HCT116 (cell line): ENCODE data around the gene MFRP. TPM values are rescaled to one million over a fixed set of nuclear protein-coding genes. Genes with fewer than 3 reads are reported as not detected.

Experiments
- ATAC-seq: fragments of 200-7000 bp; cut with Tn5 transposase; 2 replicates; pipeline ENCODE4 v1.9.1; 2020; ENCODE audit warnings: mild to moderate bottlenecking, moderate library complexity
- BruUV-seq: library from RNA; stranded (reverse); fragments of 400-500 nt; replicated peaks from 2 replicates; lab custom pipeline; 2021; lab: Mats Ljungman, UMichigan
- CTCF ChIA-PET: fragments of 300-600 bp; sonication (Branson Sonifier 250); formaldehyde crosslinking; loops from one replicate; lab custom pipeline; 2021; ENCODE audit warnings: antibody characterized with exemption; lab: Charles Lee
- POLR2A ChIA-PET: fragments of 300-600, 350-600 bp; sonication (Branson Sonifier 250); formaldehyde crosslinking; loops from one replicate; lab custom pipeline; 2021; ENCODE audit warnings: antibody characterized with exemption; lab: Charles Lee
- RAD21 ChIA-PET, 2 experiments: fragments of 300-600 bp; sonication (Branson Sonifier 250); formaldehyde crosslinking; loops; one replicate each; lab custom pipeline; 2023; ENCODE audit warnings: low total read pairs in 2 of 2; ENCODE audit not compliant: uncharacterized antibody in 2 of 2, unreplicated experiment in 2 of 2, low non-redundant PET in 1 of 2; lab: Charles Lee
- DNase-seq: peaks from one replicate; pipeline ENCODE4 v3.0.0-alpha.2; 2010; ENCODE audit warnings: low read depth, low spot score
- H2AFZ ChIP-seq: fragments of 200-600 bp; shearing (Covaris generic), sonication (generic); 2 replicates; pipeline ENCODE4 v1.6.1; 2017; ENCODE audit warnings: low read depth, mixed run types, mixed read lengths, antibody characterized with exemption, low read length; ENCODE audit not compliant: poor library complexity, severe bottlenecking
- H3K27ac ChIP-seq: 2 replicates; pipeline ENCODE4 v1.5.1; 2012; ENCODE audit warnings: low read depth, low read length
- H3K27me3 ChIP-seq: fragments of 200-600 bp; sonication (generic); 2 replicates; pipeline ENCODE4 v1.6.1; 2016; ENCODE audit warnings: mixed run types, low read length, mixed read lengths; ENCODE audit not compliant: insufficient read depth
- H3K36me3 ChIP-seq, 2 experiments: fragments of 200-500 bp in 1 of 2; fragments of 200-600 bp in 1 of 2; sonication (Bioruptor generic) in 1 of 2; sonication (generic) in 1 of 2; 2 replicates each; pipeline versions ENCODE4 v1.5.1 to v1.6.1; 2014 to 2016; ENCODE audit warnings: low read length in 2 of 2, inconsistent platforms in 1 of 2, mixed read lengths in 1 of 2, mixed run types in 1 of 2; ENCODE audit not compliant: insufficient read depth in 2 of 2, control insufficient read depth in 1 of 2
- H3K4me1 ChIP-seq, 2 experiments: fragments of 200-600 bp in 1 of 2; sonication (generic) in 1 of 2; 2 replicates each; pipeline versions ENCODE4 v1.5.1 to v1.6.1; 2012 to 2017; ENCODE audit warnings: low read length in 2 of 2, inconsistent platforms in 1 of 2, mild to moderate bottlenecking in 1 of 2, mixed read lengths in 1 of 2, mixed run types in 1 of 2, moderate library complexity in 1 of 2; ENCODE audit not compliant: insufficient read depth in 2 of 2, control insufficient read depth in 1 of 2
- H3K4me2 ChIP-seq: fragments of 200-600 bp; sonication (generic); 2 replicates; pipeline ENCODE4 v1.6.1; 2017; ENCODE audit warnings: mixed run types, low read length, mixed read lengths
- H3K4me3 ChIP-seq, 2 experiments: fragments of 200-600 bp in 1 of 2; sonication (generic) in 1 of 2; replicated peaks in 1 of 2; 2 replicates each; pipeline ENCODE4 v1.5.1; 2011 to 2016; ENCODE audit warnings: low read length in 2 of 2, control low read depth in 1 of 2, low read depth in 1 of 2, mild to moderate bottlenecking in 1 of 2, mixed read lengths in 1 of 2, mixed run types in 1 of 2
- H3K79me2 ChIP-seq: fragments of 200-600 bp; sonication (generic); 2 replicates; pipeline ENCODE4 v1.6.1; 2017; ENCODE audit warnings: mild to moderate bottlenecking, mixed run types, low read length, moderate library complexity, mixed read lengths; ENCODE audit not compliant: insufficient read depth
- H3K9ac ChIP-seq: fragments of 200-600 bp; sonication (generic); 2 replicates; pipeline ENCODE4 v1.6.1; 2016; ENCODE audit warnings: low read length, mixed read lengths
- H3K9me2 ChIP-seq: fragments of 200-600 bp; sonication (generic), shearing (Covaris generic); 2 replicates; pipeline ENCODE4 v1.6.1; 2017; ENCODE audit warnings: mixed run types, mild to moderate bottlenecking, moderate library complexity; ENCODE audit not compliant: insufficient read depth
- H3K9me3 ChIP-seq, 2 experiments: fragments of 200-500 bp in 1 of 2; fragments of 200-600 bp in 1 of 2; sonication (Bioruptor generic) in 1 of 2; sonication (generic) in 1 of 2; 2 replicates each; pipeline ENCODE4 v1.6.1; 2014 to 2017; ENCODE audit warnings: low read length in 2 of 2, mixed read lengths in 2 of 2, inconsistent platforms in 1 of 2, low read depth in 1 of 2, mild to moderate bottlenecking in 1 of 2, mixed run types in 1 of 2, moderate library complexity in 1 of 2; ENCODE audit not compliant: control insufficient read depth in 1 of 2, insufficient read depth in 1 of 2
- H4K20me1 ChIP-seq: fragments of 200-600 bp; sonication (generic), shearing (Covaris generic); 2 replicates; pipeline ENCODE4 v1.6.1; 2017; ENCODE audit warnings: mixed run types, mild to moderate bottlenecking, moderate library complexity; ENCODE audit not compliant: insufficient read depth
- CBX3 ChIP-seq: IDR thresholded peaks from 2 replicates; pipeline ENCODE4 v1.6.1; 2012; ENCODE audit warnings: low read depth
- CEBPB ChIP-seq: IDR thresholded peaks from 2 replicates; pipeline ENCODE4 v1.6.1; 2012; ENCODE audit warnings: low read depth
- EZH2 ChIP-seq: fragments of 200-600 bp; sonication (generic); IDR thresholded peaks from 2 replicates; pipeline ENCODE4 v1.6.1; 2017; ENCODE audit warnings: antibody characterized with exemption, mixed run types
- EZH2phosphoT487 ChIP-seq: fragments of 200-600 bp; IDR thresholded peaks from 2 replicates; pipeline ENCODE4 v1.6.1; 2018; ENCODE audit warnings: antibody characterized with exemption, borderline replicate concordance
- POLR2AphosphoS5 ChIP-seq: IDR thresholded peaks from 2 replicates; pipeline ENCODE4 v1.6.1; 2011; ENCODE audit warnings: mild to moderate bottlenecking, low read depth, low read length, moderate library complexity
- YY1 ChIP-seq: IDR thresholded peaks from 2 replicates; pipeline ENCODE4 v1.6.1; 2011; ENCODE audit warnings: low read length, low read depth, moderate library complexity, mild to moderate bottlenecking; ENCODE audit not compliant: insufficient replicate concordance; ENCODE audit errors: extremely low read depth
- intact Hi-C: fragments of 100-400 bp; cut with micrococcal nuclease; formaldehyde crosslinking; loops from 2 replicates; pipeline ENCODE4 v1.10.0; 2022
- total RNA-seq: library from RNA; stranded (reverse); gene quantifications from one replicate; pipeline ENCODE4 v1.2.1, GENCODE V29; 2021; ENCODE audit not compliant: unreplicated experiment
- TF ChIP-seq, protein P1 (sequence below), 3 experiments: fragments of 200-600 bp in 1 of 3; sonication (generic) in 1 of 3; IDR thresholded peaks in 2 of 3; conservative IDR thresholded peaks in 1 of 3; 2 replicates each; pipeline ENCODE4 v1.5.1; 2012 to 2017; ENCODE audit warnings: low read depth in 2 of 3, low read length in 2 of 3, antibody characterized with exemption in 1 of 3, borderline replicate concordance in 1 of 3, control low read depth in 1 of 3, mild to moderate bottlenecking in 1 of 3, mixed read lengths in 1 of 3, mixed run types in 1 of 3, moderate library complexity in 1 of 3; ENCODE audit not compliant: insufficient read depth in 1 of 3
- TF ChIP-seq, protein P2 (sequence below): IDR thresholded peaks from 2 replicates; pipeline ENCODE4 v1.6.1; 2011; ENCODE audit warnings: mild to moderate bottlenecking, low read length, moderate library complexity; ENCODE audit not compliant: insufficient replicate concordance; ENCODE audit errors: extremely low read depth
- TF ChIP-seq, protein P3 (sequence below): IDR thresholded peaks from 2 replicates; pipeline ENCODE4 v1.6.1; 2012

Gene MFRP
- total RNA-seq, 1 experiment from 2014 or later = not detected

DNA sequence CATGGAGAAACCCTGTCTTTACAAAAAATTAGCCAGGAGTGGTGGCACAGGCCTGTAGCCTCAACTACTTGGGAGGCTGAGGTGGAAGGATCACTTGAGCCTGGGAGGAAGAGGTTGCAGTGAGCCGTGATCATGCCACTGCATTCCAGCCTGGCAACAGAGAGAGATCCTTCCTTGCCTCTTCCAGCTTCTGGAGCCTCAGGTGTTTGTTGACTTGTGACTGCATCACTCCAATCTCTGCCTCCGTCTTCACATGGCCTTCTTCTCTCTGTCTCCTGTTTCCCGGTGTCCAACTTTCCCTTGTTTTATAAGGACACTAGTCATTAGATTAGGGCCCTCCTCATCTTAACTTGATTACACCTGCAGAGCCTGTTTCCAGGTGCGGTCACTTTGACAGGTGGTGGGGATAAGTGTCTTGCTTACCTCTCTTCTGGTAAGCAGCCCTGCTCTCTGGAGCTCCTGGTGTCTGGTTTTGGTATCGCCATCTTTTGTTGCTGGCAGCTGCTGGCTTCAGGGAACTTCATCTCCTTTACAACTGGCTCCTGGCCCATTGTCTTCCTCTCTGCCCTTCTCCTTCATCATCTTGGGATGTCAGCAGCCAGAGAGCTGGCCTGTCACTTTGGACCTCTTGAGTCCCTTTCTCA is 43.2 kb upstream of the MFRP start:
- no peaks in the 10 kb centered on the region for H3K9me2 ChIP-seq
- no peak overlapping the region for H3K4me3 ChIP-seq
- CTCF ChIA-PET = interaction anchor here (1.0 to 1.5 kb wide), 4 partner anchors 9 to 51 kb away, joined by 3 to 6 read pairs (median 3); partner anchors contain the start of gene USP2
- H2AFZ ChIP-seq = no peak overlapping the region
- TF ChIP-seq POLR2AphosphoS5 = no peak
- TF ChIP-seq, protein P1, sequence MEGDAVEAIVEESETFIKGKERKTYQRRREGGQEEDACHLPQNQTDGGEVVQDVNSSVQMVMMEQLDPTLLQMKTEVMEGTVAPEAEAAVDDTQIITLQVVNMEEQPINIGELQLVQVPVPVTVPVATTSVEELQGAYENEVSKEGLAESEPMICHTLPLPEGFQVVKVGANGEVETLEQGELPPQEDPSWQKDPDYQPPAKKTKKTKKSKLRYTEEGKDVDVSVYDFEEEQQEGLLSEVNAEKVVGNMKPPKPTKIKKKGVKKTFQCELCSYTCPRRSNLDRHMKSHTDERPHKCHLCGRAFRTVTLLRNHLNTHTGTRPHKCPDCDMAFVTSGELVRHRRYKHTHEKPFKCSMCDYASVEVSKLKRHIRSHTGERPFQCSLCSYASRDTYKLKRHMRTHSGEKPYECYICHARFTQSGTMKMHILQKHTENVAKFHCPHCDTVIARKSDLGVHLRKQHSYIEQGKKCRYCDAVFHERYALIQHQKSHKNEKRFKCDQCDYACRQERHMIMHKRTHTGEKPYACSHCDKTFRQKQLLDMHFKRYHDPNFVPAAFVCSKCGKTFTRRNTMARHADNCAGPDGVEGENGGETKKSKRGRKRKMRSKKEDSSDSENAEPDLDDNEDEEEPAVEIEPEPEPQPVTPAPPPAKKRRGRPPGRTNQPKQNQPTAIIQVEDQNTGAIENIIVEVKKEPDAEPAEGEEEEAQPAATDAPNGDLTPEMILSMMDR (IDR thresholded peaks at IDR 0.05 in 2 of 3, conservative IDR thresholded peaks at IDR 0.05 in 1 of 3; ENCODE audit: borderline replicate concordance in 1 of 3, insufficient read depth in 1 of 3, low read depth in 2 of 3, low read length in 2 of 3) = peak in 2 of 3 experiments; percentile 53 to 59; a peak in 4 of 6 replicates
- TF ChIP-seq, all 23 proteins: peak for 1
- POLR2A ChIA-PET = no interaction called here
- intact Hi-C loops = no loop called here
- Histone ChIP-seq H3K79me2 (no peaks in the 10 kb centered on the region), H3K9ac (no peak overlapping the region), H3K27me3 (no peaks in the 10 kb centered on the region), H3K9me3 (no peaks in the 10 kb centered on the region), H4K20me1 (no peaks in the 10 kb centered on the region), H3K27ac (no peak overlapping the region), H3K4me2 (no peak overlapping the region), H3K4me1 (no peaks in the 10 kb centered on the region), H3K36me3 (no peaks in the 10 kb centered on the region)
- peak; percentile 88 for ATAC-seq
- RAD21 ChIA-PET = no interaction called here
- BruUV-seq = no TSS peak
- DNase-seq = no peak

DNA sequence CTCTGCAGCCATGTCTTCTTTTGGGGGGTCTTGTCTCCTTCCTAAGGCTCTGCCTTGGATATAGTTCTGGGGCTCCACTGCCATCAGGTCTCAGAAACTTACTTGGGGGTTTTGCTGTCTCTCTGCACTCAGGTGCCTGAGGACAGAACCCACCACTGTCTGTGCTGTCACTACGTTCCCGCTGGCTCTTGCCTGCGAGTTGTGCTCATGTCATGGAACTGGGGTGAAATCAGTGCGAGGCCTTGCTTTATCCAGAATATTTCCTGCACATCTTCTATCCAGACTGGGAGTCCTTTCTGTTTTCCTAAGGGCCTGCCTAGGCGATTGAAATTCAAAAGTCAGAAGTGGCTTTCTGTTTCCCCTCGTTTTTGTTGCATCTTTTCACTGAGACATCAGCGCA is 41.6 kb upstream of the MFRP start:
- no peak for TF ChIP-seq EZH2
- TF ChIP-seq, protein P2, sequence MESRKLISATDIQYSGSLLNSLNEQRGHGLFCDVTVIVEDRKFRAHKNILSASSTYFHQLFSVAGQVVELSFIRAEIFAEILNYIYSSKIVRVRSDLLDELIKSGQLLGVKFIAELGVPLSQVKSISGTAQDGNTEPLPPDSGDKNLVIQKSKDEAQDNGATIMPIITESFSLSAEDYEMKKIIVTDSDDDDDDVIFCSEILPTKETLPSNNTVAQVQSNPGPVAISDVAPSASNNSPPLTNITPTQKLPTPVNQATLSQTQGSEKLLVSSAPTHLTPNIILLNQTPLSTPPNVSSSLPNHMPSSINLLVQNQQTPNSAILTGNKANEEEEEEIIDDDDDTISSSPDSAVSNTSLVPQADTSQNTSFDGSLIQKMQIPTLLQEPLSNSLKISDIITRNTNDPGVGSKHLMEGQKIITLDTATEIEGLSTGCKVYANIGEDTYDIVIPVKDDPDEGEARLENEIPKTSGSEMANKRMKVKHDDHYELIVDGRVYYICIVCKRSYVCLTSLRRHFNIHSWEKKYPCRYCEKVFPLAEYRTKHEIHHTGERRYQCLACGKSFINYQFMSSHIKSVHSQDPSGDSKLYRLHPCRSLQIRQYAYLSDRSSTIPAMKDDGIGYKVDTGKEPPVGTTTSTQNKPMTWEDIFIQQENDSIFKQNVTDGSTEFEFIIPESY = no peak
- no peak for TF ChIP-seq EZH2phosphoT487
- TF ChIP-seq YY1 = no peak
- no peak for TF ChIP-seq CBX3
- no peak for TF ChIP-seq CEBPB
- TF ChIP-seq, protein P3, sequence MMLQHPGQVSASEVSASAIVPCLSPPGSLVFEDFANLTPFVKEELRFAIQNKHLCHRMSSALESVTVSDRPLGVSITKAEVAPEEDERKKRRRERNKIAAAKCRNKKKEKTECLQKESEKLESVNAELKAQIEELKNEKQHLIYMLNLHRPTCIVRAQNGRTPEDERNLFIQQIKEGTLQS = no peak
- RAD21 ChIA-PET = no interaction called here

More for the DNA sequence above, 41.6 kb upstream of the MFRP start:
- DNase-seq (no peak), ATAC-seq (no peak)
- CTCF ChIA-PET = no interaction called here
- H2AFZ ChIP-seq = no peak overlapping the region
- H3K9ac ChIP-seq = no peak overlapping the region
- no peaks in the 10 kb centered on the region for H3K9me2 ChIP-seq
- intact Hi-C loops = no loop called here
- H3K4me3 ChIP-seq = no peak overlapping the region
- H3K27me3 ChIP-seq = no peaks in the 10 kb centered on the region
- POLR2A ChIA-PET = no interaction called here
- no TSS peak for BruUV-seq
- H3K4me2 ChIP-seq = no peak overlapping the region
- H3K36me3 ChIP-seq = no peaks in the 10 kb centered on the region
- H4K20me1 ChIP-seq = no peaks in the 10 kb centered on the region
- H3K79me2 ChIP-seq = no peaks in the 10 kb centered on the region
- no peaks in the 10 kb centered on the region for H3K9me3 ChIP-seq
- H3K4me1 ChIP-seq = no peaks in the 10 kb centered on the region
- H3K27ac ChIP-seq = no peak overlapping the region
